GM10248 (cell line): ENCODE results near the gene CAMTA1.

Source experiments
- CTCF ChIA-PET: fragments of 300-600 bp; sonication (Branson Sonifier 250); formaldehyde crosslinking; extraction: SDS; loops from one replicate; lab custom pipeline; 2021; ENCODE audit warnings: antibody characterized with exemption; lab: Yijun Ruan, JAX
- POLR2A ChIA-PET: fragments of 350-650 bp; sonication (Branson Sonifier 250); formaldehyde crosslinking; extraction: SDS; loops from one replicate; lab custom pipeline; 2020; ENCODE audit warnings: antibody characterized with exemption; lab: Yijun Ruan, JAX
- DNase-seq: peaks from one replicate; pipeline ENCODE4 v3.0.0; 2012; ENCODE audit errors: extremely low spot score
- TF ChIP-seq, protein P1 (sequence below): IDR thresholded peaks from 2 replicates; pipeline ENCODE4 v1.5.1; 2012; ENCODE audit warnings: mild to moderate bottlenecking, low read depth; ENCODE audit errors: extremely low read depth, missing control alignments, control extremely low read depth

The CAMTA1 gene

GRCh38 chr1:7632176-7632575, 846.9 kb downstream of the CAMTA1 start:
- ChIA-PET POLR2A (no interaction called here), CTCF (no interaction called here)
- TF ChIP-seq, protein P1, sequence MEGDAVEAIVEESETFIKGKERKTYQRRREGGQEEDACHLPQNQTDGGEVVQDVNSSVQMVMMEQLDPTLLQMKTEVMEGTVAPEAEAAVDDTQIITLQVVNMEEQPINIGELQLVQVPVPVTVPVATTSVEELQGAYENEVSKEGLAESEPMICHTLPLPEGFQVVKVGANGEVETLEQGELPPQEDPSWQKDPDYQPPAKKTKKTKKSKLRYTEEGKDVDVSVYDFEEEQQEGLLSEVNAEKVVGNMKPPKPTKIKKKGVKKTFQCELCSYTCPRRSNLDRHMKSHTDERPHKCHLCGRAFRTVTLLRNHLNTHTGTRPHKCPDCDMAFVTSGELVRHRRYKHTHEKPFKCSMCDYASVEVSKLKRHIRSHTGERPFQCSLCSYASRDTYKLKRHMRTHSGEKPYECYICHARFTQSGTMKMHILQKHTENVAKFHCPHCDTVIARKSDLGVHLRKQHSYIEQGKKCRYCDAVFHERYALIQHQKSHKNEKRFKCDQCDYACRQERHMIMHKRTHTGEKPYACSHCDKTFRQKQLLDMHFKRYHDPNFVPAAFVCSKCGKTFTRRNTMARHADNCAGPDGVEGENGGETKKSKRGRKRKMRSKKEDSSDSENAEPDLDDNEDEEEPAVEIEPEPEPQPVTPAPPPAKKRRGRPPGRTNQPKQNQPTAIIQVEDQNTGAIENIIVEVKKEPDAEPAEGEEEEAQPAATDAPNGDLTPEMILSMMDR = no peak
- DNase-seq = no peak

DNA sequence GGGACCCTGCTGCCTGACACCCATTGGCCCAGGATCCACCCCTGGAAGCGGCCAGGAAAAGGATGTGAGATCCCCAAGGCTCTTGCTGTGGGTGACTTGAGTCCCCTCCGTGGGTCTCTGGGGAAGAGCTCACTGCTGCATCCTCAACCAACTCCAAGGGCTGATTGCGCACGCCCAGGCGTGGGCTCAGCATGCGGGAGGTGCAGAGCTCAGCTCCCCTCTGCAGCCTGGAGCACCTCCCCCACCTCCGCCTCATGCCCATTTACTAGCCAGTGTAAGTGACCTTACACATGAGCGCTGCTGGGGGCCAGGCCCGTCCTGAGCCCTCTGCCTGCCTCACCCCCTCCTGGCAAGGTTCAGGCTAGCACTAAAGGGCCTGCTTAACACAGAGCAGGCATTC, 847.4 kb downstream of the CAMTA1 start:
- ChIA-PET POLR2A (no interaction called here), CTCF (no interaction called here)
- TF ChIP-seq, protein P1 = no peak
- DNase-seq = no peak

DNA sequence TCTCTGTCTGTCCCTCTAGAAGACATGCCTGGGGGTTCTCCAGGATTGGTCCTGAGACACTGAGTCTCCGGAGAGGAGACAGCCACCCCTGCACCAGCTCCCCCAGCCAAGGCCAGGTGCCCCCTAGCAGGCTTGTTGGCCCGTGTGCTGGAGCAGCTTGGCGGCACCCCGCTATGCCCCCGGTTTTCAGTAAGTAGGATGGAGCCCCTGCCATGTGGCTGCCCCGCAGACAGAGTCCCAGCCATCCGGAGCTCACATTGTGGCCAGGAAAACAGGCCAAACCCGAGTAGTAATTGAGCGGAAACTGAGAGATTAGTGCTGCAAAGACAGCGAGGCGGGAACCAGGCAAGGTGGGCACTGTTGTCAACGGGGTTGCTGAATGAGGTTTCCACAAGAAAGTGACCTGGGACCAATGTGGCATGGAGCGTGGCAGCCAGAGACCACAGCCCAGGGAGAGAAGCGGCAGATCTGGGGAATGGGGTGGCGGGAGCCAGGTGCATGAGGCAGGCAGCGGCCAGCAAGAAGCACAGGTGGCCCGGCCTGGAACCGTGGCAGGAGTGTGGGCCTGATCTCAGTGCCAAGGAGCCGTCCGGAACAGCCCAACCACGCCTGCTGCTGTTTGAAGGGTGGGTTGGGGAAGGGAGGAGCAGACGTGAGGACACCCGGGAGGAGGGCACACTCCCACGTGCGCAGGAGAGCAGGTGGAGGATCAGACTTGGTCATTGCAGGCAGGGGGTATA, 848.4 kb downstream of the CAMTA1 start:
- CTCF ChIA-PET = no interaction called here
- DNase-seq = no peak
- TF ChIP-seq, protein P1 = no peak
- POLR2A ChIA-PET = no interaction called here

DNA sequence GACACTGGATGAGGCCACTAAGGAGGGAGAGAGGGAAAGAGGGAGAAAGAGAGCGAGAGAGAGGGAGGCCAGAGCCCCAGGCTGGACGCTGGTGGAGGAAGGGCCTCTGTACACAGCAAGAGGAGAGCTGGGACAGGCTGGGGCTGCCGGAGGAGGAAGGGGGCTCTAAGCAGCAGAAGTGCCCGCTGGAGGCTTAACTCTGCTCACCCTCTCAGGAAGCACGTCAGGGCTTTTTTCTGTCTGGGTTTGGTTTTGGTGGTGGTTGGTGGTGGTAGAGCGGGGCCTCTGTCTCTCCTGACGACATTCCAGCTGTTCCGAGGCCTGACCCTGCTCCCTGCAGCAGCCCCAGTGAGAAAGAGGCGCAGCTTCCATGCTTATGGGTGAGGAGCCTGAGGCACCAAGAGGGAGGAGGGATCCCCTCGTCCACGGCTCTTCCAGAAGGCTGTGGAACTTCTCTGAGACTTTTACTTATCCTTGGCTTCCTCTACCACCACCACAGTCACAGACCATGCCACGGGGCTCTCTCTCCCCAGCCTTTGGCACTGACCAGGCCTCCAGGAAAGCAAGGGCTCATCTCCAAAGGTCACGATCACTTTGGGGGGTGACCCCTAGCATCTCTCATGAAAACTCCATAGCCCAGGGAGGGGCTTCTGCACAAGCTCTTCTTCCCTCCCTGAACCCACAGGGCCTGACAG, 849.4 kb downstream of the CAMTA1 start:
- TF ChIP-seq, protein P1 = no peak
- no peak for DNase-seq
- CTCF ChIA-PET = no interaction called here
- POLR2A ChIA-PET = no interaction called here

- ChIA-PET CTCF (no interaction called here), POLR2A (no interaction called here)
- TF ChIP-seq, protein P1 = no peak
Observed at GRCh38 chr1:7636795-7637526, 851.7 kb downstream of the CAMTA1 start.

DNA sequence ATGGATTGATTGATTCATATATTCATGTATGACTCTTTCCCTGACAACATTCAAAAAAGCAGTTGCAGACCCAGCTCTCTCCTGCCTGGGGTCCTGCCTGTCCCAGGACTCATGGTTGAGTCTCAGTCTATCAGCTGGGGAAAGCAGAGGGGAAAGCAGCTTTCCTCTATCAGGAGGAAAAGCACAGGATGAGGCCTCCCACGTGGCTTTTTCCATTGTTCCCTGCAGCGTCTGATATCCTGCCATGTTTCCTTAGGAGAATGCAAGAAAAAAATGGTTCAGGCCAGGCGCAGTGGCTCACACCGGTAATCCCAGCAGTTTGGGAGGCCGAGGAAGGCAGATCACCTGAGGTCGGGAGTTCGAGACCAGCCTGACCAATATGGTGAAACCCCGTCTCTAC, 852.8 kb downstream of the CAMTA1 start:
- DNase-seq = no peak
- ChIA-PET CTCF (interaction anchor here (1.5 kb wide), 1 partner anchor 11 kb away, joined by 5 read pairs; no protein-coding TSS in a partner anchor), POLR2A (no interaction called here)
- TF ChIP-seq, protein P1 = no peak

More at GRCh38 chr1:7636795-7637526, 851.7 kb downstream of the CAMTA1 start:
- DNase-seq = no peak
